OCI-LY7 (cell line): ENCODE results near the gene GIGYF1.
"Not testable (repeated sequence)": the region's sequence is repeated elsewhere in the genome, so short reads cannot be mapped to it uniquely, and the experiment has no call there.

ENCODE experiments used
- CTCF ChIP-seq: fragments of 200-600 bp; sonication (generic); conservative IDR thresholded peaks from 2 replicates; pipeline ENCODE4 v1.5.1; 2014; ENCODE audit warnings: mild to moderate bottlenecking, antibody characterized with exemption, low read length, moderate library complexity, mixed read lengths
- EZH2phosphoT487 ChIP-seq: fragments of 200-600 bp; sonication (generic); IDR thresholded peaks from 2 replicates; pipeline ENCODE4 v1.6.1; 2018; ENCODE audit warnings: low read depth, borderline replicate concordance, mild to moderate bottlenecking, mixed run types, antibody characterized with exemption, low read length, moderate library complexity, mixed read lengths

GRCh38 chr7:100662194-100662776, 31.8 kb downstream of the GIGYF1 start:
- TF ChIP-seq CTCF, EZH2phosphoT487: not testable (repeated sequence)
